Measurements from ENCODE around the gene BSN. TPM values are rescaled to one million over a fixed set of nuclear protein-coding genes. Genes with fewer than 3 reads are reported as not detected.

BSN gene
- total and polyA plus RNA-seq, 2 experiments from 2014 or later: 0.50 to 5.1 TPM

- Histone ChIP-seq H3K4me3 (no peak overlapping the region), H3K27me3 (ENCODE audit: insufficient read depth) (no peaks in the 10 kb centered on the region), H3K9me2 (ENCODE audit: insufficient read depth) (no peaks in the 10 kb centered on the region), H3F3A (replicated peaks; ENCODE audit: low read depth) (no peaks in the 10 kb centered on the region), H3K4me2 (no peak overlapping the region), H2AFZ (no peak overlapping the region), H3K36me3 (ENCODE audit: insufficient read depth) (no peaks in the 10 kb centered on the region), H3K4me1 (ENCODE audit: insufficient read depth) (no peaks in the 10 kb centered on the region), H3K79me2 (replicated peaks; ENCODE audit: insufficient read depth) (no peaks in the 10 kb centered on the region), H3K27ac (ENCODE audit: low read depth) (no peak overlapping the region), H4K20me1 (replicated peaks; ENCODE audit: insufficient read depth) (no peaks in the 10 kb centered on the region)
- no peaks in the 10 kb centered on the region; the same call in 2 of the 3 replicates for H3K9me3 Mint-ChIP-seq
- H3K4me1 Mint-ChIP-seq: 0 out of 3 replicates have a peak, but pooled peaks cover 3% of the 10 kb centered on the region
- DNase-seq (ENCODE audit: low spot score): no peak
- H3K27me3 Mint-ChIP-seq (ENCODE audit: insufficient read depth, low read depth, poor library complexity): peaks cover 8% of the 10 kb centered on the region
- TF ChIP-seq EZH2 (IDR thresholded peaks at IDR 0.05; ENCODE audit: low read depth, unreplicated experiment) (no peak), EZH2phosphoT487 (IDR thresholded peaks at IDR 0.05; ENCODE audit: unreplicated experiment) (no peak), ZNF114 (CRISPR knock-in tag; IDR thresholded peaks at IDR 0.05) (no peak), POLR2AphosphoS5 (IDR thresholded peaks at IDR 0.05; ENCODE audit: low read depth) (no peak), ZNF462 (CRISPR knock-in tag; IDR thresholded peaks at IDR 0.05) (no peak), ZNF331 (CRISPR knock-in tag; IDR thresholded peaks at IDR 0.05; ENCODE audit: low read depth) (no peak), CREB1 (CRISPR knock-in tag; IDR thresholded peaks at IDR 0.05; ENCODE audit: low read depth) (no peak)
- TF ChIP-seq, protein P1, sequence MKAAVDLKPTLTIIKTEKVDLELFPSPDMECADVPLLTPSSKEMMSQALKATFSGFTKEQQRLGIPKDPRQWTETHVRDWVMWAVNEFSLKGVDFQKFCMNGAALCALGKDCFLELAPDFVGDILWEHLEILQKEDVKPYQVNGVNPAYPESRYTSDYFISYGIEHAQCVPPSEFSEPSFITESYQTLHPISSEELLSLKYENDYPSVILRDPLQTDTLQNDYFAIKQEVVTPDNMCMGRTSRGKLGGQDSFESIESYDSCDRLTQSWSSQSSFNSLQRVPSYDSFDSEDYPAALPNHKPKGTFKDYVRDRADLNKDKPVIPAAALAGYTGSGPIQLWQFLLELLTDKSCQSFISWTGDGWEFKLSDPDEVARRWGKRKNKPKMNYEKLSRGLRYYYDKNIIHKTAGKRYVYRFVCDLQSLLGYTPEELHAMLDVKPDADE (IDR thresholded peaks at IDR 0.05): no peak
- TF ChIP-seq, protein P2, sequence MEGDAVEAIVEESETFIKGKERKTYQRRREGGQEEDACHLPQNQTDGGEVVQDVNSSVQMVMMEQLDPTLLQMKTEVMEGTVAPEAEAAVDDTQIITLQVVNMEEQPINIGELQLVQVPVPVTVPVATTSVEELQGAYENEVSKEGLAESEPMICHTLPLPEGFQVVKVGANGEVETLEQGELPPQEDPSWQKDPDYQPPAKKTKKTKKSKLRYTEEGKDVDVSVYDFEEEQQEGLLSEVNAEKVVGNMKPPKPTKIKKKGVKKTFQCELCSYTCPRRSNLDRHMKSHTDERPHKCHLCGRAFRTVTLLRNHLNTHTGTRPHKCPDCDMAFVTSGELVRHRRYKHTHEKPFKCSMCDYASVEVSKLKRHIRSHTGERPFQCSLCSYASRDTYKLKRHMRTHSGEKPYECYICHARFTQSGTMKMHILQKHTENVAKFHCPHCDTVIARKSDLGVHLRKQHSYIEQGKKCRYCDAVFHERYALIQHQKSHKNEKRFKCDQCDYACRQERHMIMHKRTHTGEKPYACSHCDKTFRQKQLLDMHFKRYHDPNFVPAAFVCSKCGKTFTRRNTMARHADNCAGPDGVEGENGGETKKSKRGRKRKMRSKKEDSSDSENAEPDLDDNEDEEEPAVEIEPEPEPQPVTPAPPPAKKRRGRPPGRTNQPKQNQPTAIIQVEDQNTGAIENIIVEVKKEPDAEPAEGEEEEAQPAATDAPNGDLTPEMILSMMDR (conservative IDR thresholded peaks at IDR 0.05; ENCODE audit: low read depth in 2 of 2): no peak
- H3K36me3 Mint-ChIP-seq (ENCODE audit: low read depth): no peaks in the 10 kb centered on the region
- no peak for ATAC-seq
- H3K4me3 Mint-ChIP-seq: no peak overlapping the region
- H3K27ac Mint-ChIP-seq: no peak overlapping the region
Measured at GRCh38 chr3:49602049-49602554, 47.8 kb downstream of the BSN start.
